Lower leg skin (tissue), 4 donors: ENCODE data around the gene TSTD1. TPM values are rescaled to one million over a fixed set of nuclear protein-coding genes. Genes with fewer than 3 reads are reported as not detected.
A peak's percentile ranks its signal among the peaks of the same experiment; 100 is the strongest.

ENCODE experiments used
- DNase-seq, 2 donors: peaks; one replicate each; pipeline ENCODE4 v3.0.0-alpha.2; 2019; ENCODE audit warnings: low spot score in 2 of 2
- H3K4me3 ChIP-seq: fragments of 200-600 bp; sonication (generic); 2 replicates; pipeline ENCODE4 v1.5.1; 2017; ENCODE audit warnings: mild to moderate bottlenecking, low read depth; ENCODE audit not compliant: poor library complexity, severe bottlenecking
- POLR2A ChIP-seq, 2 donors: fragments of 450-650 bp; IDR thresholded peaks; one replicate each; pipeline ENCODE4 v1.6.1; 2016 to 2017; ENCODE audit warnings: antibody characterized with exemption in 2 of 2, mild to moderate bottlenecking in 1 of 2, moderate library complexity in 1 of 2
- WGBS, 2 donors: methylation state at CpG; one replicate each; pipeline ENCODE4 v1.1.5; 2018; 5-methylcytosine and 5-hydroxymethylcytosine counted together
- intact Hi-C: fragments of 100-400 bp; cut with DNase I; formaldehyde crosslinking; loops from one replicate; pipeline ENCODE4 v1.15.0; 2023; ENCODE audit warnings: low total_unique reads
- total RNA-seq, 4 donors: library from RNA; depleted of rRNA; stranded (reverse); fragments of >200 nt; gene quantifications; one replicate each; pipeline ENCODE4 v1.1.0, GENCODE V29; 2016
- TF ChIP-seq, protein P1 (sequence below), 3 donors: fragments of 450-650 bp; IDR thresholded peaks; one replicate each; pipeline ENCODE4 v1.5.1; 2016; ENCODE audit warnings: antibody characterized with exemption in 3 of 3, mild to moderate bottlenecking in 3 of 3, moderate library complexity in 2 of 3

TSTD1 gene
- total RNA-seq, 4 donors from 2014 or later: 94.9 to 136 (median 107) TPM

DNA sequence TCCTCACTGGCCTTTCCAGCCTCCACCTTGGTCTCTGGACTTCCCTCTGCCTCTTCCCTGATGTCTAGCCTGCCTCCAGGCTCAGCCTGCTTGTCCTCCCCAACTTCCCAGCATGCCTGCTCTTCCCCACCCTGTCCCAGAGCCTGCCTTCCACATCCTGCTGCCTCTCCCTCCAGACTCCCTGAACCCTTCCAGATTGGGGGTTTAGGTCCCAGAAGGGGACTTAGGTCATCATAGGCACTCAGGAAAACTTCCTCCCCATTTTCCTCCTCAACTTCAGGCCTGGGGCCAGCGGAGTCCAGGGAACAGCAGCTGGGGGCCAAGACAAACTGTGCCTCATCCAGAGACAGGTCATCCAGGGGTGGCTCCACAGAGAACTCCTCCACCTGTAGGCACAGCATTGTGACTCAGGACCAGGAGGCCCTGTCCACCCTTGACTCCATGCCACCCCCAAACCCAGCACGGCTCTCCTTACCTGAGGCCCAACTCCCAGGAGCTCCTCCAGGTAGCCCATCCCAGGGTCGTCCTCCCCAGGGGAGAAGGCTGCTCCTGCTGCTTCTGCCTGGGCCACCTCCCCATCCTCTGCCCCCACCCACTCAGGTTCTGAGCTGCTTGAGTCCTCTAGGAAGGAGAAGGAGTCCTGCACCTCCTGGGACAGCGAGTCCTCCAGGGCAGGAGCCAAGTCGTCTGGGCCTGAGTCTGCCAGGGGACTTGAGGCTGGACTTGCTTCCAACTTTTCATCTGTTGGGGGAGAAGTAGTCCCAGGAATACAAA, 10.4 kb upstream of the TSTD1 start:
- WGBS, 2 donors: 92 to 93% methylated on average over 5 of the region's 5 CpGs
- no peak for TF ChIP-seq POLR2A (IDR thresholded peaks at IDR 0.05)
- TF ChIP-seq, protein P1, sequence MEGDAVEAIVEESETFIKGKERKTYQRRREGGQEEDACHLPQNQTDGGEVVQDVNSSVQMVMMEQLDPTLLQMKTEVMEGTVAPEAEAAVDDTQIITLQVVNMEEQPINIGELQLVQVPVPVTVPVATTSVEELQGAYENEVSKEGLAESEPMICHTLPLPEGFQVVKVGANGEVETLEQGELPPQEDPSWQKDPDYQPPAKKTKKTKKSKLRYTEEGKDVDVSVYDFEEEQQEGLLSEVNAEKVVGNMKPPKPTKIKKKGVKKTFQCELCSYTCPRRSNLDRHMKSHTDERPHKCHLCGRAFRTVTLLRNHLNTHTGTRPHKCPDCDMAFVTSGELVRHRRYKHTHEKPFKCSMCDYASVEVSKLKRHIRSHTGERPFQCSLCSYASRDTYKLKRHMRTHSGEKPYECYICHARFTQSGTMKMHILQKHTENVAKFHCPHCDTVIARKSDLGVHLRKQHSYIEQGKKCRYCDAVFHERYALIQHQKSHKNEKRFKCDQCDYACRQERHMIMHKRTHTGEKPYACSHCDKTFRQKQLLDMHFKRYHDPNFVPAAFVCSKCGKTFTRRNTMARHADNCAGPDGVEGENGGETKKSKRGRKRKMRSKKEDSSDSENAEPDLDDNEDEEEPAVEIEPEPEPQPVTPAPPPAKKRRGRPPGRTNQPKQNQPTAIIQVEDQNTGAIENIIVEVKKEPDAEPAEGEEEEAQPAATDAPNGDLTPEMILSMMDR (IDR thresholded peaks at IDR 0.05): no peak
- H3K4me3 ChIP-seq: no peak overlapping the region
- intact Hi-C loops: no loop called here
- no peak for DNase-seq

DNA sequence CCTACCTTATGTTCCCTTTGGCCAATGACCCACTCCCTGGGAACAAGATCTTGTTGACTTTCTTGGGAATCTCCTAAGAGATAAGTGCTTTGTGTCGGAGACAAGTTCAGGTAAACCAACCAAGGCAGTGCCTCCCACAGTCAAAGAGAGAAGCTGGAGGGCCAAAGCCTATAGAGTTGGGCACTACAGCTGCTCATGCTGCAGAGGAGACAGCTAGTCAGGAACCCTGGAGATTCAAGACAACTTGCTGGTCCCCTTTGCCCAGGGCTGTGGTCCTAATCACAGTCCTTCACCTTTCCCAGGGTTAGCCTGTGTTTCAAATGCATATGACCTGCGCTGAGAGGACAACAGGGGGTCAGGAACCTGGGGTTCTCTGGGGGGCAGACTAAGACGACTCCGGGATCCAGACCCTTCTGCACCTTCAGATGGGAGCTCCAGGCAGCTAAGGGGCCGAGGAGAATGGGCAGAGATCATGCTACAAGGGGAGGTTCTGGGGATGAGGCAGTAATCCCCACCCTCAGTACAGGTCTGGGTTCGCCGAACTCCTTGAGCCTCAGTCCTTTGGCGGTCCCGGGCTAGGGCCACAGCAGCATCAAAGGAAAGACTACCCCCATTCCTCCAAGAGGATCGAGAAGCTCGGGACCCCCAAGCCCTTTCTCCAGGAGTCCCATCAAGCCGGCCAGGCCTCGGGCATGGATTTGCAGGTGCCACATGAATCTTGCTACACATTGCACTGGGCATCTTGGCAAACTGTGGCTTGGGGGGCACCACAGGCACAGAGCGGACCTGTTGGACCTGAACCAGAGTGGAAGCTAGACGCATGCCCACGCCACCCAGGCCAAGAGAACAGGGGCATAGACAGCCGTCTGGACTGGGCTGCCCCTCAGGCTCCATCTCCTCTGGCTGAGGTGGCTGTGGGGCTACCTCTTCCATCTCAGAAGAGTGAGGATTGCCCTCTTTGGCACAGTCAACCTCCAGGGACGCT, 9.0 kb upstream of the TSTD1 start:
- intact Hi-C loops: no loop called here

DNA sequence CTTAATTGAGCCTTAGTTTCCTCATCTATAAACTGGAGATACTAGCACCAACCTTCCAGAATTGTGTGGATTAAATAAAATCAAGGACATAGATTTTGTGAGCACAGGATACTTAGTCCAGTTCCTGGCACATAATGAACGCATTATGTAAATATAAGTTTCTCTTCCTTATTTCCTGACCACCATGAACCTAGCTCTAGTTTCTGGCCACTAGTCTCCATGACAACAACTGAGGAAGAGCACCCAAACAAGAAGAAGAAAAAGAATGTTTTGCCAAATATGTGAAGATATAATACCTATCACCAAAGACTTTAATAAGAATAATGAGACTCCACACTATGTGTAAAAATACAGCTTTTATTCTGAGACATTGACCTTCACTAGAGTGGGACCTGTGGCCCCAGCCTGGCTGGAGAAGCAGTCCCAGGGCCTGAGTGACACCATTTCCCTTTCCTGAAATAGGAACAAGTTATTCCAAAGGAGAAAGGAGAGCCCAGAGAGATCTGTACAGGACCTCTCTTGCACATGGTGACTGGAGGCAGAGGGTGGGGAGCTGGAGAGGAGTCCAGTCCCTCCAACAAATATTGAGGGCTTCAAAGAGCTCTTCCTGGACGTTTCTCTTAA, 8.0 kb upstream of the TSTD1 start:
- WGBS, 2 donors: 72 to 74% methylated on average over 2 of the region's 2 CpGs
- intact Hi-C loops: no loop called here
- no peak overlapping the region for H3K4me3 ChIP-seq
- DNase-seq: no peak
- TF ChIP-seq, protein P1 (IDR thresholded peaks at IDR 0.05): no peak
- no peak for TF ChIP-seq POLR2A (IDR thresholded peaks at IDR 0.05)

More for the DNA sequence above, 9.0 kb upstream of the TSTD1 start:
- H3K4me3 ChIP-seq: no peak overlapping the region
- WGBS, 2 donors: 93 to 95% methylated on average over 16 to 17 of the region's 18 CpGs
- no peak for TF ChIP-seq POLR2A (IDR thresholded peaks at IDR 0.05)
- TF ChIP-seq, protein P1 (IDR thresholded peaks at IDR 0.05): no peak
- DNase-seq: no peak

DNA sequence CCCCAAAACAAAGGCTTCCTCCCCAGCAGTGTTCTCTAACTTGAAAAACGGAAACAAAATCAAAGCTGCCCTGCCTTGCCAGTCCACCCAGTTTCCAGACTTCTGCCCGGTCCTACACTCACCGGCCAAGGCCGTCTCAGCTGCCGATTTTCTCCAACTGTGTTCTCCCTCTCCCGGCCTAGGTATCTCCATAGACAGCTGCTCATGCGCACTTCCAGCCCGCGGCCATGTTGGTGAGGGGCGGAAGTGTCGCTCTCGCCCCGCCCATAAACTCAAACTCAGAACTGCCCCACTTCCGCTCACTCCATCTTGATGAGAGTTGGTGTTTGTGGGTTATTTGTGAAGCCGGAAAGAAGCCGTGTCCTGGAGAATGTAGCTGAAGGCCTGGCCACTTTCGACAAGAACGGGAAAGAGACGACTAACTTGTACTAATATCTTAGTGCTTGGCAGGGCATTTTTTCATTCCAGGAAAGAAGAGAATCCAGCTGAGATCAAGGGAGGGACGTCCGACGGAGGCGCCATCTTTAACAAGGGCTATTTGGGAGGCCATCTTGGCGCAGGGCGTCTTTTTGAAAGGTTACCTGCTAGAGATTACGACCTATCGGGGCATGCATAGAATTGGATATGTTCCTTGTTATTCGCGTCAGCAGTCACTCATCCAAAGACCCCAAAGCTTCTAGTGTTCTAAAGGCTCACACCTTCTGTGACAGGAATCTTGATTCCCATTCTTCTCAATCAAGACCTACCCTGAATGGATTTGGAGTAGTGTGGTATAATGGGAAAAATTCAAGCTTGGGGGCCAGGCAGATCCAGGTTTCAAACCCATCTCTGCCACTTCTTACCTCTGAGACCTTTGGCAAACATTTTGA, 7.2 kb upstream of the TSTD1 start, which contains the start of gene USF1:
Gene USF1 (minus strand): TSS at position 242 of the 869 bp plus-strand sequence. CDS start 2,702 bp downstream, outside the sequence.
- WGBS, 2 donors: 0% methylated on average over 29 of the region's 29 CpGs
- intact Hi-C loops: no loop called here
- peak within 1 kb of the TSS; percentile 90 for H3K4me3 ChIP-seq

More for the DNA sequence above, 7.2 kb upstream of the TSTD1 start, which contains the start of gene USF1:
- DNase-seq: peak; percentile 95 to 99
- TF ChIP-seq POLR2A (IDR thresholded peaks at IDR 0.05): peak in 1 of 2 donors; percentile 59
- TF ChIP-seq, protein P1 (IDR thresholded peaks at IDR 0.05): no peak
